GM20431 (cell line): ENCODE results near the gene COL20A1.

Source experiments
- in situ Hi-C: fragments of 300-500 bp; cut with MseI, MboI; formaldehyde crosslinking; loops from one replicate; pipeline ENCODE4 v1.15.0; 2020; ENCODE audit warnings: low sequenced_read_pairs; ENCODE audit not compliant: unreplicated experiment

Gene COL20A1

DNA sequence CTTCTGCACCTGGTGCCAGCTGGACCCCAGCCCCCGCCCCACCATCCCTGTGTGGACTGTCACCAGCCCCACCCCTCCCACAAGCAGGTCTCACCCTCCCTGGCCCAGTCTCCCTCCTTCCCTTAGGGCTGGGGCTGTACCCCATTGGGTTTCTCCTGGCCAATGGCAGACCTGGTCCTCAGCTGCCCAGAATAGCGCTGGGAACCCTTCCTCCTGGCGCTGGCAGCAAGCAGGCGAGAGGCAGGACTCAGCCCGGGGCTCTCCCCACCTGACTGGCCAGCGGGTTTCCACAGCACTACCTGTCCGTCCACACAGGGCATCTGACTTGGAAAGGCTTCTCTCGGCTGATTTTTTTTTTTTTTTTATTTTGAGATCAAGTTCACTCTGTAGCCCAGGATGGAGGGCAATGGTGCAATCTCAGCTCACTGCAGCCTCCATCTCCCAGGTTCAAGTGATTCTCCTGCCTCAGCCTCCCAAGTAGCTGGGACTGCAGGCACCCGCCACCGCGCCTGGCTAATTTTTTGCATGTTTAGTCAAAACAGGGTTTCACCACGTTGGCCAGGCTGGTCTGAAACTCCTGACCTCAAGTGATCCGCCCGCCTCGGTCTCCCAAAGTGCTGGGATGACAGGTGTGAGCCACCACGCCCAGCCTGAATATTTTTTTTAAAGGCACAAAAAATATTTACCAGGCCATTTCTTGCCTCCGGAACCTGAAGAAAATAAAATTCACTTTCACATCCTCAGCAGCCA lies 89.7 kb downstream of the COL20A1 start:
- in situ Hi-C loops = no loop called here

DNA sequence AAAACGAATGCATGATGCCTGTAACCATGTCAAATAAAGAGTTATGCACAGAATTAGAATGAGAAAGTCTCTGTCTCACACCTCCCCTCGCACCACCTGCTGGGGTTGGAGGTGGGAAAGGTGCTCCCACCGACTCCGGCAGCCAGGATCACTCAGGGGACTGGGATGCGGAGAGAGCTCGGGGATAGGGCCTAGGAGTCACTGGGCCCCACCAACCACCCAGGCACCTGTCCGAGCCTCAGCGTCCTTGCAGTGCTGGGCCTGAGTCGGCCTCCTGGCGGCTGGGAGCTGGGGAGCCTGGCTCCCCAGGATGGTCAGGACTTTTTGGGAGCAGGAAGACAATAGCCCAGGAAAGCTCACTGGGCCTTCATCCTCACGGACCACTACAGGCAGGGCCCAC lies 90.6 kb downstream of the COL20A1 start:
- in situ Hi-C loops = no loop called here

DNA sequence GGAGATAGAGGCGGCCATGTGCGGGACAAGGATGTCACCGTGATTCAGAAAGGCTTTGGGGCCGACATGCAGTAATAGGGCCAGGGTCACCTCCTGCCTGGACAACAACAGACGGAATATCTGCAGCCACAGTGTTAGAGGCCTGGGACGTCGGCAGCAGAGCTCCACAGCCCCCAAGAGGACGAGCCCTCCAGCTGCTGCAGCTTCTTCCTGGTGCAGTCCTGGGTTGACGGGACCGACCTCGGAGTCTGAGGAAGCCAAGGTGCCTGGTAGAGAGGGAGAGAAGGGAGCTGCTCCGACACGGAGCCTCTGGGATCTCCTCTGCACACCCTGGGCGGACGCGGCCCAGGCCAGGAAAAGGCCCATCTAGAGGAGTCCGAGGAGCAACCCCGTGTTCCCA lies 91.3 kb downstream of the COL20A1 start:
- in situ Hi-C loops = no loop called here
